Measurements from ENCODE around the gene AKAP6. TPM values are rescaled to one million over a fixed set of nuclear protein-coding genes. Genes with fewer than 3 reads are reported as not detected.
A peak's percentile ranks its signal among the peaks of the same experiment; 100 is the strongest.

Gene AKAP6
- total RNA-seq, 8 experiments from 2014 or later = 0.76 to 92.9 (median 54.0) TPM

GRCh38 chr14:32627545-32628298, 298.6 kb downstream of the AKAP6 start:
- no peak overlapping the region for H3K4me3 ChIP-seq
- in situ Hi-C loops (cut with MboI; ENCODE audit: low pct_unique_long_range_greater_than_20kb in 2 of 9, low sequenced_read_pairs in 9 of 9, unreplicated experiment in 9 of 9) = no loop called here
- no peak for ATAC-seq (replicated peaks in 6 of 8)
- H3K4me1 ChIP-seq (replicated peaks in 1 of 2) = no peaks in the 10 kb centered on the region
- H3K27ac ChIP-seq = no peak overlapping the region
- 69 to 100% (median 83%) methylated on average over 1 to 4 of the region's 4 CpGs; no CpG with 5 or more reads in 1 of the 10 experiments for WGBS, 10 experiments

DNA sequence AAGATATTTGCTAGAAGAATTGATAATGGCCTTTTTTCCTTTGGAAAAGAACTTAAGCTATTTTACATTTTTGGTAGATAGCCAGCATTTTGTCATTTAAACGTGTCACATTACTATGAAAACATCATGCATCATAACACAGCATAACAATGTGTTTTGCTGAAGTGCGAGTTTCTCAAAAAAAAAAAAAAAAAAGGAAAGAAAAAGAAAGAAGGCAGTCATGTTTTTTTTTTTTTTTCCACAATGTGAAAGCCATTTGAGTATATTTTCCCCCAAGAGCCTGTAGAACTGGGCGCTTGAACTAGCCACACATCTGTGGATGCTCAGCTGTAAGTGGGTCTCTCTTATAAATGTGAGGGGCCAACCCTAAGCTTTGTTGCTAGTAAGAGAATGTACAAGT, 300.1 kb downstream of the AKAP6 start:
- Histone ChIP-seq H3K27ac (no peak overlapping the region), H3K4me1 (replicated peaks in 1 of 2) (peaks cover 0 to 6% of the 10 kb centered on the region in 2 donors), H3K4me3 (no peak overlapping the region)
- 50 to 100% (median 83%) methylated on average over 2 to 3 of the region's 3 CpGs; no CpG with 5 or more reads in 1 of the 10 experiments for WGBS, 10 experiments
- ATAC-seq (replicated peaks in 6 of 8) = no peak
- in situ Hi-C loops (cut with MboI; ENCODE audit: low pct_unique_long_range_greater_than_20kb in 2 of 9, low sequenced_read_pairs in 9 of 9, unreplicated experiment in 9 of 9) = no loop called here

GRCh38 chr14:32630701-32631100, 301.6 kb downstream of the AKAP6 start:
- H3K4me3 ChIP-seq = no peak overlapping the region
- H3K27ac ChIP-seq = no peak overlapping the region
- peaks cover 6 to 10% of the 10 kb centered on the region in 2 donors for H3K4me1 ChIP-seq (replicated peaks in 1 of 2)
- no peak for ATAC-seq (replicated peaks in 6 of 8)
- in situ Hi-C loops (cut with MboI; ENCODE audit: low pct_unique_long_range_greater_than_20kb in 2 of 9, low sequenced_read_pairs in 9 of 9, unreplicated experiment in 9 of 9) = no loop called here

DNA sequence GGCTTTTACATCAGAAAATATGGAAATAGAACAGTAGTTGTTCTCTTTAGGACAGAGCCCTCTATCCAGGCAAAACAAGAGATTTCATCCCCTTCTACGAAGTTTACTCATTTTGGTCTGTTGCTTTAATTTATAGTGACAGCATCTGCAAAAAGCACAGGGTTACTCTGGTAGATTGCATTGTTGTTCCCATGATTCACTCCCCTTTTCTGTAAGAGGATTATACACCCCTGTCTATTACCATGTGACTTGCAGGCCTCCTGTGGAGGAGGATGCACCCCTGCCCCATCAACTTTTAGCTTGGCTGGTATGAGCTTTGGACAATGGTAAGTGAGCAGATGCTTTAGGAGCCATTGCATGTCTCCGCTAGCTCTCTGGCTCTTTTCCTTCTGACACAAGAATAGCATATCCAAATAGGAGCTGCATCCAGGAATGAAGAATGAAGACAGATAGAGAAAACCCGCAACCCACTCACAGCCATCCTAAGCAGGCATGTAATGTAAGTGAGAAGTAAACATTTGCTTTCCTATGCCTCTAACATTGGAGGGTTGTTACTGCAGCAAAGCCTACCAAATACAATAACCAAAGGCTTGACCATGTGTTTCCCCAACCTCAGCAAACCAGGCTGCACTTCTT, 304.2 kb downstream of the AKAP6 start:
- H3K27ac ChIP-seq = no peak overlapping the region
- 71 to 100% (median 95%) methylated on average over 1 to 3 of the region's 3 CpGs; no CpG with 5 or more reads in 1 of the 10 experiments for WGBS, 10 experiments
- peak in 5 of 8 experiments; percentile 67 to 90 (median 78) for ATAC-seq (replicated peaks in 6 of 8)
- in situ Hi-C loops (cut with MboI; ENCODE audit: low pct_unique_long_range_greater_than_20kb in 2 of 9, low sequenced_read_pairs in 9 of 9, unreplicated experiment in 9 of 9) = no loop called here
- H3K4me3 ChIP-seq = no peak overlapping the region
- peaks cover 6 to 16% of the 10 kb centered on the region in 2 donors for H3K4me1 ChIP-seq (replicated peaks in 1 of 2)

GRCh38 chr14:32633930-32634329, 304.8 kb downstream of the AKAP6 start:
- Histone ChIP-seq H3K27ac (no peak overlapping the region), H3K4me1 (replicated peaks in 1 of 2) (peaks cover 6 to 16% of the 10 kb centered on the region in 2 donors), H3K4me3 (no peak overlapping the region)
- in situ Hi-C loops (cut with MboI; ENCODE audit: low pct_unique_long_range_greater_than_20kb in 2 of 9, low sequenced_read_pairs in 9 of 9, unreplicated experiment in 9 of 9) = no loop called here
- ATAC-seq (replicated peaks in 6 of 8) = no peak

DNA sequence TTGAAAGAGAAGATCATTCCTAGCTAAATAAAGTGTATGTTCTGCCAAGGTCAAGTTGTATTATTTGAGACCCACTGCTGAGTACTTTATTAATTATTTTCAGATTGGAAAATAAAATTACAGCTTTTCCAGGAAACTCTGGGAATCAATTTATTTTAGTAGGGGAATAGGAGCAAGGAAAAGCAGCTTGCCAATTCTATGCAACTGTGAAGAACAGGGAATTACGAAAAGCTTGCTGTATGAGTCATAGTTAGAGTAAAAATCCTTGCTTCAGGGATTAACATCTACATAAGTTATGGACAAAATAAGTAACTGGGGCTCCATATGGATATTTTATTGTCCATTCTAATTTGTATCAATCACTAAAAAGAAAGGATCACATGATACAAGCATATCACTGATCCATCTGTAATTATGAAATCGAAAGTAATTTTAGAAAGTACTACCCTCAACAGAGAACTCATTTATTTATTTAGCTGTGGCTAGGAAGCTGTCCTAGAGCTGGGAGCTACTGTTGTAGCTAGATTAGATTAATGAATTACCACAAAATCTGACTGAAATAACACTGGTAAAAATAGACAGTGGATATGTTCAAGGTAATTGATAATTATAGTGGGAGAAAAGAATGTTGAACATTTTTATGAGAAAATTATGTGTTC, 306.1 kb downstream of the AKAP6 start:
- 0 to 91% (median 67%) methylated on average over 1 to 2 of the region's 2 CpGs for WGBS, 10 experiments
- ATAC-seq (replicated peaks in 6 of 8) = peak; percentile 31 to 99 (median 70)
- in situ Hi-C loops (cut with MboI; ENCODE audit: low pct_unique_long_range_greater_than_20kb in 2 of 9, low sequenced_read_pairs in 9 of 9, unreplicated experiment in 9 of 9) = no loop called here

GRCh38 chr14:32637582-32637981, 308.5 kb downstream of the AKAP6 start:
- 35 to 100% (median 100%) methylated on average over 1 to 2 of the region's 2 CpGs; no CpG with 5 or more reads in 1 of the 10 experiments for WGBS, 10 experiments
- H3K4me1 ChIP-seq (replicated peaks in 1 of 2) = peaks cover 6 to 16% of the 10 kb centered on the region in 2 donors
- H3K4me3 ChIP-seq = no peak overlapping the region
- no peak overlapping the region for H3K27ac ChIP-seq
- no peak for ATAC-seq (replicated peaks in 6 of 8)
- in situ Hi-C loops (cut with MboI; ENCODE audit: low pct_unique_long_range_greater_than_20kb in 2 of 9, low sequenced_read_pairs in 9 of 9, unreplicated experiment in 9 of 9) = no loop called here

More for the DNA sequence above, 306.1 kb downstream of the AKAP6 start:
- no peak overlapping the region for H3K27ac ChIP-seq
- no peak overlapping the region for H3K4me3 ChIP-seq
- H3K4me1 ChIP-seq (replicated peaks in 1 of 2) = peaks cover 6 to 16% of the 10 kb centered on the region in 2 donors

DNA sequence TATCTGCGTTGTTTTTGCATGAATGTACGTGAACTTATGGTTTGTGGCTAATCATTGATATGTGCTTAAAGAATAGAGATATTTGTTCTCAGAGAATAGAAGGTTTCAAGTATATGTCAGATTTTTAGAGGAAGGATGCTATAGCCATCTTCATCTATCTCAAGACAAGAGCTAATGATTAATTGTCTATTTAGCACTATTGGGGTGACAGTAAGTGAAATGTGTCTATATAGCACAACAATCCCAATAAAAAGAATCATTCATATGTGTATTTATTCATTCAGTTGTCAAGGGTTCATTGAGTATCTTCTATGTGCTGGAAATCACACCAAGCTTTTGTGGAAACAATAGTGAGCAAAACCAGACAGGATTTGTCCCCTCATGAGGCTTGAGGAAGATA, 310.1 kb downstream of the AKAP6 start:
- H3K27ac ChIP-seq = no peak overlapping the region
- in situ Hi-C loops (cut with MboI; ENCODE audit: low pct_unique_long_range_greater_than_20kb in 2 of 9, low sequenced_read_pairs in 9 of 9, unreplicated experiment in 9 of 9) = no loop called here
- H3K4me3 ChIP-seq = no peak overlapping the region
- 93 to 100% (median 100%) methylated on average over 1 to 2 of the region's 2 CpGs; no CpG with 5 or more reads in 2 of the 10 experiments for WGBS, 10 experiments
- no peak for ATAC-seq (replicated peaks in 6 of 8)
- peaks cover 0 to 16% of the 10 kb centered on the region in 2 donors for H3K4me1 ChIP-seq (replicated peaks in 1 of 2)

- Histone ChIP-seq H3K27ac (no peak overlapping the region), H3K4me3 (no peak overlapping the region), H3K4me1 (replicated peaks in 1 of 2) (peaks cover 0 to 3% of the 10 kb centered on the region in 2 donors)
- WGBS, 10 experiments = 0 to 100% (median 71%) methylated on average over 1 of the region's 1 CpG; no CpG with 5 or more reads in 2 of the 10 experiments
- ATAC-seq (replicated peaks in 6 of 8) = no peak
- in situ Hi-C loops (cut with MboI; ENCODE audit: low pct_unique_long_range_greater_than_20kb in 2 of 9, low sequenced_read_pairs in 9 of 9, unreplicated experiment in 9 of 9) = no loop called here
Measured at GRCh38 chr14:32645551-32645950, 316.5 kb downstream of the AKAP6 start.

DNA sequence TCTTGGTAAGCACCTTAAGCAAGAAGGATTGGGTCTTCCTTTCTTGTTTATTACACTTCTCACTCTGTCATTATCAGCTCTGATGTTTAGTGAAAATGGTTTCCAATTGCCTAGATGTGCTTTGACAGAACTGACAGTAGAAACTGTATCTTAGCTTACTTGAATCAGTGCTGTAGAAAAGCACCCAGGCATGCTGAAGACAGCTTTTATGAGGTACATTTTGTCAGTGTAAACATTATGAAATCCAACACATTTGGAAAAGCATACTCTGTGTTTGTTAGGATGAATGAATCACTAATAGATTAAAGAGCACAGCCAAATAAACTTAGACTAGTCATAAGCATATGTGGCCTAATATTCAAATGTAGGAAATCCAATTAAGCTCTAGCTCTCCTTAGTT, 319.3 kb downstream of the AKAP6 start:
- in situ Hi-C loops (cut with MboI; ENCODE audit: low pct_unique_long_range_greater_than_20kb in 2 of 9, low sequenced_read_pairs in 9 of 9, unreplicated experiment in 9 of 9) = no loop called here
- H3K4me1 ChIP-seq (replicated peaks in 1 of 2) = peaks cover 0 to 3% of the 10 kb centered on the region in 2 donors
- ATAC-seq (replicated peaks in 6 of 8) = peak in 1 of 8 experiments; percentile 22
- H3K4me3 ChIP-seq = no peak overlapping the region
- no peak overlapping the region for H3K27ac ChIP-seq

- H3K4me1 ChIP-seq (replicated peaks in 1 of 2) = no peaks in the 10 kb centered on the region
- no peak for ATAC-seq (replicated peaks in 6 of 8)
- no peak overlapping the region for H3K27ac ChIP-seq
- 88 to 100% (median 98%) methylated on average over 2 to 7 of the region's 7 CpGs; no CpG with 5 or more reads in 5 of the 10 experiments for WGBS, 10 experiments
- H3K4me3 ChIP-seq = no peak overlapping the region
- in situ Hi-C loops (cut with MboI; ENCODE audit: low pct_unique_long_range_greater_than_20kb in 2 of 9, low sequenced_read_pairs in 9 of 9, unreplicated experiment in 9 of 9) = no loop called here
Measured at GRCh38 chr14:32650030-32650429, 320.9 kb downstream of the AKAP6 start.

DNA sequence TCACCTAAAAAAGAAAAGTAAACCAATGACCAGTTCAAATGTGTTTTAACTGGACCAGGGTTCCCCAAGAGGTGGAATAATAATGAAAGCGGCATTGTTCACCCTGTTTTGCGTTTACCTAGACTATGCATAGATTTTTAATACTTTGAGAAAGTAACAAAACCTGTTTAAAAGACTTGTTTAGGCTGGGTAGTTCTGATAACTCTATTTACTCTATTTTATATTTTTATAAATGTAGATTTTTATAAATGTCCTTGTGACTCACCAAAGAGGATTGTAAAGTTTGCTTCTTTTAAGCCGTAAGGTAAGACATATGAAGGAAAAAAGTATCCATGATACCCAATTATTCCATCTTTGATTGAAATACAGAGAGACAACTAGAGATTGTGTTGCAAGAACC, 321.6 kb downstream of the AKAP6 start:
- 77 to 100% (median 95%) methylated on average over 1 to 3 of the region's 3 CpGs; no CpG with 5 or more reads in 2 of the 10 experiments for WGBS, 10 experiments
- in situ Hi-C loops (cut with MboI; ENCODE audit: low pct_unique_long_range_greater_than_20kb in 2 of 9, low sequenced_read_pairs in 9 of 9, unreplicated experiment in 9 of 9) = no loop called here

DNA sequence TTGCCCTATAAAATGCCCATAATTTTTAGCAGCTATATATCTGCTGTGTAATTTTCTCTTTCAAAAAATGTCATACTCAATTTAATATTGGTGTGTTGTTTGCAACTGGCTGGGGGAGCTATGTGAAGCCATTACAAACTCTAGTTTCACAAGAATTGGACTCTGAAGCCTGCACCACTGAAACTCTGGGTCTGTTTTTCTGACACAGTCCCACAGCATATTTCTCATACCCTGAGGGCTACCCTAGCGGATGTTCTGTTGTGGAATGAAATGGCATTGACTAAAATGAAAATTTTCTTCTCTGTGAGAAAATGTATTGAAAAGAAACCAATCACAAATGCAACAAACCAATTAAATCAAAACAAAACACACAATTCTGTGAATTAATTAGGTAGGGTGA, 325.0 kb downstream of the AKAP6 start:
- H3K4me1 ChIP-seq (replicated peaks in 1 of 2) = peaks cover 5% of the 10 kb centered on the region in 2 donors
- H3K4me3 ChIP-seq = no peak overlapping the region
- ATAC-seq (replicated peaks in 6 of 8) = no peak
- H3K27ac ChIP-seq = no peak overlapping the region
- in situ Hi-C loops (cut with MboI; ENCODE audit: low pct_unique_long_range_greater_than_20kb in 2 of 9, low sequenced_read_pairs in 9 of 9, unreplicated experiment in 9 of 9) = no loop called here
- WGBS, 10 experiments = 75 to 100% (median 80%) methylated on average over 1 of the region's 1 CpG; no CpG with 5 or more reads in 3 of the 10 experiments

More for the DNA sequence above, 321.6 kb downstream of the AKAP6 start:
- no peak for ATAC-seq (replicated peaks in 6 of 8)
- Histone ChIP-seq H3K27ac (no peak overlapping the region), H3K4me1 (replicated peaks in 1 of 2) (no peaks in the 10 kb centered on the region), H3K4me3 (no peak overlapping the region)
